HS-5 (cell line): ENCODE data around the gene SCARB1.

ENCODE experiments used
- DNase-seq: peaks from one replicate; pipeline ENCODE4 v3.0.0-alpha.2; 2012; ENCODE audit warnings: low read depth

Gene SCARB1

GRCh38 chr12:124862768-124863415 is 772 bp downstream of the SCARB1 start:
- DNase-seq = no peak

GRCh38 chr12:124861898-124862676 is 1.6 kb downstream of the SCARB1 start:
- DNase-seq = no peak

- no peak for DNase-seq
Measured at GRCh38 chr12:124861492-124861891, 2.2 kb downstream of the SCARB1 start.

GRCh38 chr12:124857921-124858461 is 5.7 kb downstream of the SCARB1 start:
- no peak for DNase-seq

GRCh38 chr12:124856842-124857178 is 6.9 kb downstream of the SCARB1 start:
- DNase-seq = no peak

- DNase-seq = no peak
Measured at GRCh38 chr12:124856132-124856841, 7.4 kb downstream of the SCARB1 start.

GRCh38 chr12:124855275-124855957 is 8.2 kb downstream of the SCARB1 start:
- DNase-seq = no peak

- no peak for DNase-seq
Measured at GRCh38 chr12:124854637-124855184, 9.0 kb downstream of the SCARB1 start.

- no peak for DNase-seq
Measured at GRCh38 chr12:124853781-124854636, 9.7 kb downstream of the SCARB1 start.

GRCh38 chr12:124852911-124853427 is 10.7 kb downstream of the SCARB1 start:
- DNase-seq = no peak

- no peak for DNase-seq
Measured at GRCh38 chr12:124852329-124852831, 11.3 kb downstream of the SCARB1 start.

- DNase-seq = no peak
Measured at GRCh38 chr12:124851342-124851741, 12.3 kb downstream of the SCARB1 start.

GRCh38 chr12:124849382-124849781 is 14.3 kb downstream of the SCARB1 start:
- DNase-seq = no peak

- no peak for DNase-seq
Measured at GRCh38 chr12:124848621-124849380, 14.9 kb downstream of the SCARB1 start.

GRCh38 chr12:124847113-124848074 is 16.3 kb downstream of the SCARB1 start:
- DNase-seq = no peak

GRCh38 chr12:124844411-124845397 is 19.0 kb downstream of the SCARB1 start:
- no peak for DNase-seq

GRCh38 chr12:124842800-124843510 is 20.7 kb downstream of the SCARB1 start:
- no peak for DNase-seq
